AG04450 (cell line): ENCODE measurements around the gene MORF4L1. TPM values are rescaled to one million over a fixed set of nuclear protein-coding genes. Genes with fewer than 3 reads are reported as not detected.
A peak's percentile ranks its signal among the peaks of the same experiment; 100 is the strongest.

Experiments
- CTCF ChIA-PET: fragments of 300-600, 350-600 bp; formaldehyde crosslinking; extraction: SDS; loops from one replicate; lab custom pipeline; 2022; ENCODE audit warnings: antibody characterized with exemption, inconsistent platforms; lab: Charles Lee
- POLR2A ChIA-PET: fragments of 350-600 bp; formaldehyde crosslinking; extraction: SDS; loops from one replicate; lab custom pipeline; 2021; ENCODE audit warnings: antibody characterized with exemption, inconsistent platforms; lab: Yijun Ruan, JAX
- DNase-seq: peaks from one replicate; pipeline ENCODE4 v3.0.0-alpha.2; 2011; ENCODE audit warnings: low read depth, low spot score
- H3K27ac ChIP-seq: one replicate; pipeline ENCODE4 v1.5.1; 2012; ENCODE audit warnings: low read depth, low read length, control low read depth
- H3K27me3 ChIP-seq: one replicate; pipeline ENCODE4 v1.6.0; 2012; ENCODE audit warnings: low read length; ENCODE audit not compliant: control insufficient read depth, insufficient read depth
- H3K4me3 ChIP-seq: 2 replicates; pipeline ENCODE4 v1.5.1; 2011; ENCODE audit warnings: mild to moderate bottlenecking, low read depth, low read length, control low read depth
- H3K9me3 ChIP-seq: 2 replicates; pipeline ENCODE4 v1.5.1; 2012; ENCODE audit warnings: low read length; ENCODE audit not compliant: control insufficient read depth, insufficient read depth
- CTCF ChIP-seq: IDR thresholded peaks from 2 replicates; pipeline ENCODE4 v1.5.1; 2011; ENCODE audit warnings: low read depth, low read length, control low read depth, inconsistent platforms
- polyA plus RNA-seq: library from polyadenylated mRNA; depleted of rRNA; stranded (reverse); fragments of >200 nt; gene quantifications from 2 replicates; pipeline ENCODE4 v1.2.3, GENCODE V29; 2011

Gene MORF4L1
- polyA plus RNA-seq, 1 experiment = 426 TPM

GRCh38 chr15:78914027-78914764 is 41.5 kb downstream of the MORF4L1 start:
- ChIA-PET CTCF (interaction anchor here (0.9 to 1.2 kb wide), 2 partner anchors 67 to 270 kb away, joined by 3 to 4 read pairs; no protein-coding TSS in a partner anchor), POLR2A (no interaction called here)
- no peaks in the 10 kb centered on the region for H3K9me3 ChIP-seq
- no peak overlapping the region for H3K4me3 ChIP-seq
- no peak for DNase-seq
- H3K27me3 ChIP-seq = no peaks in the 10 kb centered on the region
- peak; percentile 49 for TF ChIP-seq CTCF
- peak overlapping the region; percentile 11 for H3K27ac ChIP-seq

GRCh38 chr15:78915341-78916087 is 42.8 kb downstream of the MORF4L1 start:
- no peak for DNase-seq
- Histone ChIP-seq H3K4me3 (no peak overlapping the region), H3K9me3 (no peaks in the 10 kb centered on the region), H3K27me3 (no peaks in the 10 kb centered on the region), H3K27ac (no peak overlapping the region)
- ChIA-PET POLR2A (interaction anchor here (0.7 kb wide), 1 partner anchor 73 kb away, joined by 3 read pairs; no protein-coding TSS in a partner anchor), CTCF (interaction anchor here (0.8 to 2.3 kb wide), 6 partner anchors 9 to 269 kb away, joined by 3 to 10 read pairs (median 4); no protein-coding TSS in a partner anchor)
- no peak for TF ChIP-seq CTCF

- ChIA-PET CTCF (interaction anchor here (1.0 to 2.3 kb wide), 4 partner anchors 10 to 268 kb away, joined by 3 to 10 read pairs (median 4); no protein-coding TSS in a partner anchor), POLR2A (no interaction called here)
- no peak for DNase-seq
- no peaks in the 10 kb centered on the region for H3K27me3 ChIP-seq
- H3K27ac ChIP-seq = no peak overlapping the region
- H3K4me3 ChIP-seq = no peak overlapping the region
- no peaks in the 10 kb centered on the region for H3K9me3 ChIP-seq
- no peak for TF ChIP-seq CTCF
These were observed 43.4 kb downstream of the MORF4L1 start for GRCh38 chr15:78916088-78916487.

GRCh38 chr15:78917888-78918287 is 45.2 kb downstream of the MORF4L1 start:
- CTCF ChIA-PET = no interaction called here
- H3K9me3 ChIP-seq = no peaks in the 10 kb centered on the region
- no peak for TF ChIP-seq CTCF
- no peaks in the 10 kb centered on the region for H3K27me3 ChIP-seq
- H3K4me3 ChIP-seq = no peak overlapping the region
- no peak for DNase-seq
- H3K27ac ChIP-seq = no peak overlapping the region
- POLR2A ChIA-PET = no interaction called here

GRCh38 chr15:78921517-78921916 is 48.8 kb downstream of the MORF4L1 start:
- no peak for TF ChIP-seq CTCF
- no peak for DNase-seq
- ChIA-PET CTCF (interaction anchor here (1.0 to 2.3 kb wide), 3 partner anchors 10 to 262 kb away, joined by 3 to 6 read pairs (median 4); no protein-coding TSS in a partner anchor), POLR2A (interaction anchor here (1.1 kb wide), 1 partner anchor 41 kb away, joined by 3 read pairs; no protein-coding TSS in a partner anchor)
- Histone ChIP-seq H3K4me3 (no peak overlapping the region), H3K27me3 (no peaks in the 10 kb centered on the region), H3K9me3 (no peaks in the 10 kb centered on the region), H3K27ac (no peak overlapping the region)
